HG02938 (cell line): ENCODE data around the gene ZNF639.
"Not testable (repeated sequence)": the region's sequence is repeated elsewhere in the genome, so short reads cannot be mapped to it uniquely, and the experiment has no call there.

Experiments used
- ATAC-seq: cut with Tn5 transposase; IDR thresholded peaks from one replicate; pipeline ENCODE4 v1.9.1; 2021; ENCODE audit warnings: mild to moderate bottlenecking, moderate library complexity; ENCODE audit not compliant: unreplicated experiment

The ZNF639 gene, protein sequence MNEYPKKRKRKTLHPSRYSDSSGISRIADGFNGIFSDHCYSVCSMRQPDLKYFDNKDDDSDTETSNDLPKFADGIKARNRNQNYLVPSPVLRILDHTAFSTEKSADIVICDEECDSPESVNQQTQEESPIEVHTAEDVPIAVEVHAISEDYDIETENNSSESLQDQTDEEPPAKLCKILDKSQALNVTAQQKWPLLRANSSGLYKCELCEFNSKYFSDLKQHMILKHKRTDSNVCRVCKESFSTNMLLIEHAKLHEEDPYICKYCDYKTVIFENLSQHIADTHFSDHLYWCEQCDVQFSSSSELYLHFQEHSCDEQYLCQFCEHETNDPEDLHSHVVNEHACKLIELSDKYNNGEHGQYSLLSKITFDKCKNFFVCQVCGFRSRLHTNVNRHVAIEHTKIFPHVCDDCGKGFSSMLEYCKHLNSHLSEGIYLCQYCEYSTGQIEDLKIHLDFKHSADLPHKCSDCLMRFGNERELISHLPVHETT

DNA sequence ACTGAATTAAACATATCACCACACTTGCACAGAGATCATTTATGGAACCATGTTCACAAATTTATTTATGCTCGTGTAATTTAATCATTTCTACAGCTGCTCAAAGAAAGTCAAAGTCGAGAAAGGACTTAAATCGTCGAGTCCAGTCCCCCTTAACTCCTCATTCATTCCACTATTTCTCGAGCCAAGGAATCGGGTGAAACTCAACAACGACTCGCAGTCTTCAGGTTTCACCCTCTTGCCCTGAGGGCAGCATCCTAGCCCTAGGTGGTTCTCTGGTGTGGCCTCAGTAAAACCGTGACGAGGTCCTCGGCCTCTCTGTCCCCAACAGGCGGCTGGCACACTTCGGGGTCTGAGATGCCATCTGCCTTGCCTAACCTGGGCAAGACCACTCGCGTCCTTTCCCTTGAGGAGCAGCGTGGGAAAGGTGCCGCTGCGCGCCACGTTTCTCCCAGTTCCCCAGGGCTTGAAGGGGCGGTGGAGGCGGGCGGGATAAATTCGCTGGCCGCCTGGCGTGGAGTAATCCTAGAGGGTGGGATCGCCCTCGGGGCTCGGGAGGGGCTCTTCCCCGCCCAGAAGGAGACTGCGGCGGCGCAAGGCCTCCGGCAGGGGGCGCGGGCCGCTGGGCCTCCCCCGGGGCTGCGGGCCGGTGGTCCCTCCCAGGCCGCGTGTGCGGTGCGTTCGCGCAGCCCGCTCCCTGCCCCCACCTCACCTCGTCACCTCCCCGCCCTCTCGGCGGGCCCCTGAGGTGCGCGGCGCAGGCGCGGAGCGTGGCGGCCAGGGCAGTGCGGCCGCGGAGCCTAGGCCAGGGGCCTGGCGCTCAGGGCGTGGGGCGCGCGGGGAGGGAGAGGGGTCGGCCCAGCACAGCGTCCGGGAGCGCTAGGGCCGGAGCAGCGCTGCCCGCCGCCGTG is at the start of gene ZNF639:
TSS of gene ZNF639 (plus strand) at position 746 of the 911 bp plus-strand sequence. CDS start 5,263 bp downstream, outside the sequence.
- ATAC-seq = peak; percentile 73

DNA sequence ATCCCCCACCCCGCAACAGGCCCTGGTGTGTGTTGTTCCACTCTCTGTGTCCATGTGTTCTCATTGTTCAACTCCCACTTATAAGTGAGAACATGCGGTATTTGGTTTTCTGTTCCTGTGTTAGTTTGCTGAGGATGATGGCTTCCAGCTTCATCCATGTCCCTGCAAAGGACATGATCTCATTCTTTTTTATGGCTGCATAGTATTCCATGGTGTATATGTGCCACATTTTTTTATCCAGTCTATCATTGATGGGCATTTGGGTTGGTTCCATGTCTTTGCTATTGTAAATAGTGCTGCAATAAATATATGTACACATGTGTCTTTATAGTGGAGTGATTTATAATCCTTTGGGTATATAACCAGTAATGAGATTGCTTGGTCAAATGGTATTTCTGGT is 48.4 kb upstream of the ZNF639 start:
- not testable (repeated sequence) for ATAC-seq

DNA sequence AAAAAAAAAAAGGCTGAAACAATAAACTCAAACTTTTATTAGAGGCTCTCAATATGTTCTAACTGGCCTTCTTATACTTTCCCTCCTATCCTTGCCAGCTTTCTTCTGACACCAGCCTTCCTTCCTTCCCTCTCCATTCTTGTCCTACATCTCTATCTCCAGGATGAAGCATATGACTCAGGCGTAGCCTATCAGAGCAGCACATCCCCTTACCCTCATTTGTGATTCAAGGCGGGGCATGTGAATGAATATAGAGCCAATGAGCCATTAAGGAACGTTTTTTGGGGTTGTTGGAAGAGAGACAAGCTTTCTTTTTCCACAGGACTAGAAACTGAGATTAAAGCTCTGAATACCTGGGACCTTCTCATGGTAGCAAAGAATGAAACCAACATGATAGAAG is 46.8 kb upstream of the ZNF639 start:
- ATAC-seq = no peak

DNA sequence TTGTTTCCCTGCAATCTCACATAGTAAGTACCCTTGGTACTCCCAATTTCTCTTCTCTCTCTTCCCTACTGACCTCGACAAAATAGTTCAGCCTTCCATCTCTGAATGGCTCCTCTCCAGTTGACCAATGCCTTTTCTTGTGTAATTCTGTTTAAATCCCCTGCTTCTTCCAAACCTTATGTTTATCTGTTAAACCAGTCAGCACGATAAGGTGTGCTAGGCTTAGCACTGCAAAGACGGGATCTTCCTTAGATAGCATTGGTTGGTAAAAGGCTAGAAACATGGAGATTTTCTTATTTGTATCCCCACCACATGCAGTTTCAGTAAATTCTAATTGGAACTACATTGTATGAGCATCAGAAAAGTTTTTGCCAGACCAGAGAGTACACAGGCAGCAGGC is 46.1 kb upstream of the ZNF639 start:
- no peak for ATAC-seq

DNA sequence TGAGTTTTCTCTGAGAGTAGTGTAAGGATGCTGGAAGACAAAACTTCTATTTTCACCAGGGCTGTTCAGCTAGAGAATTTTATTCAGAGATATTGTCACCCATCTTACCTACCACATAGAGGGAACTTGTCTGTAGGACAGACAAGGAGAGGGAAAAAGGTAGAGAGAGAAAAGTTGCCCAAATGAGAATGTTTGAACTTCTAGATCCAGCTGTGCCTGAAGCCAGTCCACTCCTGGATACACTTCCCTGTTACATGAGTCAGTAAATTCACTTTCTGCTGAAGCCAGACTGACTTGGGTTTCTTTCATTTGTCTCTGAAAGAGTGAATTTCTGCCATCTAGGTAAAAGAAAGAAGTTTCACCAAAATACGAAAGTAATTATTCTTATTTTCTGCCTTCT is 44.7 kb upstream of the ZNF639 start:
- no peak for ATAC-seq

DNA sequence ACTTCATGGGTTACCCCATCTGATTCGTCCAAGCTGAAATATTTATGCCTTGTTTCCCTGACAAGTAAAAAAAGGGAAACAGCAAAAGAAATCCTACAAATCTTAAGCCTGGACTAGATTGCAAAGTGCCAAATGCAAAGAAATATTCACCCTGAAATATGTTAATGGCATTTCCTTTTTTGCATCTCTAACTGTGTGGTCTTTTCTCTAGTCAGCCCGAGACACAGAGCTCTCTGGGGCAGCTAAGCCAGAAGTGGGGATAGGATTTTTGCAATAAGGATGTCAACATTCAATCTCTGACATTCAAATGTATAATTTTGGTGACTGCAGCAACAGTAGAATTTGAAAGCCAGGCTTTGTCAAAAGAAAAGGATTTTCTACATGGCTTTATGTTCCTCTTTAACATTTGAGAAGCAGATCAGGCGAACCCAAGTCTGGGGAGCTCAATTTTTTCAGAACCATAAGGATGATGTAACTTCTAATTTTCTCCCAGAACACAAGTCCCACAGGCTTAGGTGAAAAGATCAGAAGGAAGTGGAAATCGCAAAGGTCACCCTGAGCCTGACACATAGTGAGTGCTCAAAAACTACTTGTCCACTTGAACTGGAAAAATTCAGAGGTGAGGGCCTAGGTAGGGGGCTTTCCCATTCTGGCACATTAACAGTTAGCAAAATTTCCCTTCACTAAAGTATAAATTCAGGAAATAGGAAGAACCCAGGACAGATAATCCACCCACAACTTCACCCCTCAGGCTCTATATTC is 43.7 kb upstream of the ZNF639 start:
- no peak for ATAC-seq

DNA sequence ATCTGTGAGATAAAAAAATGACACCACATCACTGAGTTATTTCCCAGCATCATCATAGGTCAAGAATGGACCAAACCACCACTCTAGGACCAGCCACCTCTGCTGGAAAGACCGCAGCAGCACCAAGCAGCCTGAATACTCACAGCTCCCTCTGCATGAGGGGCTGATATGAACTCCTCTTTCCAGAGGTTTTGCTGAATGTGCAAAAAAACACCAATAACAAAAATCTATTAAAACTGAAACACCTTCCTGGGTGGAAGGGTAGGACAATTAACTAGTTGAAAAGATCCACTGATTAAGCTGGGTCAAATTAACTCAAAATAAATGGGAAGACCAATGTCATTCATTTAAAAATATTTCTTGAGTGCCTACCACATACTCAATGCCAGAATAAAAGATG is 43.0 kb upstream of the ZNF639 start:
- no peak for ATAC-seq

DNA sequence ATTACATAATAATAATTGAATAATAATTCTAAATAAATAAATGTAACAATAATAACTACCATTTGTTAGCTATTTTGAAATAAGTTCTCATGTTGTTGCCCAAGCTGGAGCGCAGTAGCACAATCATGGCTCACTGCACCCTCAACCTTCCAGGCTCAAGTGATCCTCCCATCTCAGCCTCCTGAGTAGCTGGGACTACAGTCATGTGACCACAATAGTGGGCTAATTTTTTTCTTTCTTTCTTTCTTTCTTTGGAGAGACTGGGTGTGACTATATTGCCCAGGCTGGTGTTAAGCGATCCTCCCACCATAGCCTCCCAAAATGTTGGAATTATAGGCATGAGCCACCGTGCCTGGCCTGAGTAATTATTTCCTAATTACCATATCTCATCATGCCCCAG is 41.0 kb upstream of the ZNF639 start:
- no peak for ATAC-seq

DNA sequence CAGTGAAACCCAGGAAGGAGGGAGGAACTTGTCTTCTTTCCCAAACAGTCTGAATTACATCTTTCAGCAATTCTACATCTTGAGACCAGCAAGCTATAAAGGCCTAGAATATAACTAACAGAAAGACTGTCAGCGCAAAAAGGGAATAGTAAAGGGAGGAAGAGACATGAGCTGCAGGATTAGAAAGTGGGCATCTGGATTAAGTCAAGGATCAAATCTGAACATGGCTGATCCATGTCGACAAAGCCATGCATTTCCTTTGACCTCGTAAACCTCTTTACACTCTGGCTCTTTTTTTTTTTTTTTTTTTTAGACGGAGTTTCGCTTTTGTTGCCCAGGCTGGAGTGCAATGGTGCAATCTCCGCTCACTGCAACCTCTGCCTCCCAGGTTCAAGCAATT is 36.5 kb upstream of the ZNF639 start:
- ATAC-seq = no peak

DNA sequence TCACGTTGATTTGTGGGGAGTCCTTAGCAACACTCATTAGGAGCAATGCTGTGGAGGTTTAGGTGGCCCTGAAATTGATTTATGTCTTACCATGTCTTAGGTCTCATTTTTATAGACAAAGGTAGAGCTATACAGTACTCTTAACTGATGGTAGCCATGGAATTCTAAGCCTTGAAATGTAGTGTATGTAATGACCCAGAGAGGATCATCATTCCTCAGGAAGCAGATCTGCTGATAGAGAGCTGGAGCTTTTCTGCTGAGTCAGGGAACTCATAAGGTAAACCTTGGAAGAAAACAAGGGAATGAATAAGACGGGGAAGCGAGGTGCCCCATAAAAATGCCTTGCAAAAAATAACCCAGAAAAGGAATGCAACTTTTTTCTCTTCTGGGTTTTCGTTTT is 34.0 kb upstream of the ZNF639 start:
- ATAC-seq = no peak

DNA sequence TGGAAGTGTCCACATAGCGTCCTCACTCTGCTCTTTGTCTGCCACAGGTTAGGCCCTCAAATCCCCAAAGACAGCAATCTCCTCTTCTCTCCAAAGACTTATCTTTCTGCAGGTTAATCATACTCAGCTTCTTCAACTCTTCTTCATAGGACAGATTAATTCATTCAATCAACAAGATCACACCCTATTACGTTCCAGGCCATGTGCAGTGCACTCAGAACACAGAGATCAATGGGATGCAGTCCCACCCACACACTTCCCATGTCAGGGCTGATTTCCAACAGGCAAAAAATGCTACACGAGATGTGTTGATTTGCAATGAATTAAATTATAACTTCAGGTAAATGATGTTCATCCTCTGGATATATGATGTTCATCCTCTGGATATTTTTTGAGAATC is 33.5 kb upstream of the ZNF639 start:
- no peak for ATAC-seq

DNA sequence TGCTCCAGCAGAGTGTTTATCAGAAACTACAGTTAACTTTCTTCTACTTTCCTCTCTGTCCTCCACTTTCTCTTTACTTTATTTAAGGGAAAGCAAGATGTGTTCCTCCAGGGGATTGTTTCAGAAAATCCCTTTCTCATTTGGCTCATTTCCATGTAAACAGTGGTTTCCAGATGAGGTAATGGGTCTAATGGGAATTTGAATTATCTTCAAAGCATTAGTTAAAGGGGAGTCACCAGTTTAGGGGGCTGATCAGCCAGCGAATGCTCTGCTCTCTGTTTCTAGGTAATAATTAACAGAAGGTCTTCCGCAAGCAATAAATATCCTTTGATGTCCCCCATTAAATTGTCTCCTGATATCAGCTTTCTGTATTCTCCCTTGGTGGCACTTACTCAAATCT is 30.4 kb upstream of the ZNF639 start:
- no peak for ATAC-seq

DNA sequence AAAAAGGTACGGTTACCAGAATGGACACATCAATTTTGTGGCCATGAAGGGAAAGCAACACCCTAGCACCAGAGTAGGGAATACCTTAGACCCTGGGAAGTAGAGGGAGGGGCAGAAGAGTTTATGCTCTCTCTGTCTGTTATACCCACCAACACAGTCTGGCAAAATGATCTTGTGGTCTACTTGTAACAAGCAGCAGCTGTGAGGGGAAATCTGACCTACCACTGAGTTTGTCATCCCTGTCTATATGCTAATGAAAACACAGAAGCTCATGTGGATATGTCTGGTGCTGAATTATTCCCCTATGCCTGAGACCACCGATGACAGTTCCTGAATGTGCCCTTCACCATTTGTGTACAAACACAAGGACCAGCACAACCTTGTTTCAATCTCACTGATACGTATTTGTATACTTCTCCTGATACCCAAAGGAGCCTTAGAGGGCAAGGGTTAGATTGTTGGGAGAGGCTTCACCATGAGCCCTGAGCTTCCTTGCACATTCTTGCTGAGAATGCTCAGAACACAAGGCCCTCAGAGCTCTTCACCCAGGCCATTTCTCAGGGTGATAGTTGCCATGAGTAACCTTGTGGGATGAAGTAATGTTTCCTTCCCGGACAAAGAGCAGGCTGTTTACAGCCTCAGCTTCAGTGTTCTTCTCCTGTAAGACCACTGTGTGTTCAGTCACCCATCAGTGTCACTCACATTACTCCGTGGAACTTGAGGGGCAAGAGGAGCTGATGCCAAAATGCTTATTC is 24.7 kb upstream of the ZNF639 start:
- ATAC-seq = no peak

DNA sequence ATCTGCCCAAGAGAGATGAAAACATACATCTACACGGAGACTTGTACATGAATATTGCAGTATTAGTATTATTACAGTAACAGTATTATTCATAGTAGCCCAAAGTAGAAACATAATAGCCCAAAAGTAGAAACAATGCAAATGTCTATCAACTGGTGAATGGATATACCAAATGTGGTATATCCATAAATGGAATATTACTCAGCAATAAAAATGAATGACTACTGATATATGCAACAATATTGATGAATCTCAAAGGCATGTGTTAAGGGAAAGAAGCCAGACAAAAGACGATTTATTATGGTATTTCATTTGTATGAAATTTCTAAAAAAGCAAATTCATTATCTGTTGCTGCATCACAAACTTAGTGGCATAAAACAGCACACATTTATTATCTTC is 23.5 kb upstream of the ZNF639 start:
- ATAC-seq = no peak

DNA sequence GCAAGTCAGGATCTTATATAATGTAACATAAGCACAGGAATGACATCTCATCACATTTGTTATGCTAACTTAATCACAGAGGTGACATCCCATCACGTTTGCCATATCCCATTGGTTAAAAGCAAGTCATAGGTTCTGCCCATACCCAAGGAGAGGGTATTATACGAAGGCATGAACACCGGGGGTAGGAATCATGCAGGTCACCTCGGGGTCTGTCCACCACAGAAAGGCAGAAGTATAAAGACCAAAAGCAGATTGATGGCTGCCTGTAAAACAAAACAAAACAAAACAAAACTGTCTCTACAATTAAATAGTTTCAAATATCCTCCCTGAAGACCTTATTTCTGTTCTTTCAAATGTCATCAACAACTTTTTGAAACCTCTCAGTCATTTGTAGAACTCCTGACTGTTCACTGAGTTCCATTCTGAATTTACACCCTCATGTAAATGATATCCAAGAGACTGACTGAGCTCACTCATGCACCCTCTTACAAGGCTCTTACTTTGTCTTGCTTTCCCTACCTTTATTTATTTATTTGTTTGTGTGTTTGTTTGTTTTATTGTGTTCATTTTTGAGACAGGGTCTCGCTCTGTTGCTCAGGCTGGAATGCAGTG is 22.7 kb upstream of the ZNF639 start:
- peak; percentile 62 for ATAC-seq

DNA sequence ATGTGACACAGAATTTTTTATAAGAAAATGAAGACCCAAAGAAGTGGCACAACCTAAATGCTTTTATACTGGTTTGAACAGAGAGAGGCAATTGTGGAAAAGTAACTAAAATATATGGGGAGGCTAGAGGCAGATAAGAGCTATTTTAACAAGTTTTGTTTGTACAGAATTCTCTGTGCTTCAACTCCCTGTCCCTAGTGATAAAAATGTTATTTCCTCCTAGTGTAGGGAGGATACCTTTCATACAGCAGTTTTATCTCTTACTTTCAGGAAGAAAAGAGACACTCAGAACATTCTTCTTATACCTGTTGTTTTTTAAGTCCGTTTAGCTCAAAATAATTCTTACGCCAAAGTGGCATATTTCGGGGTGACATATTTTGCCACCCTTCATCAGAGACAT is 21.2 kb upstream of the ZNF639 start:
- ATAC-seq = no peak

DNA sequence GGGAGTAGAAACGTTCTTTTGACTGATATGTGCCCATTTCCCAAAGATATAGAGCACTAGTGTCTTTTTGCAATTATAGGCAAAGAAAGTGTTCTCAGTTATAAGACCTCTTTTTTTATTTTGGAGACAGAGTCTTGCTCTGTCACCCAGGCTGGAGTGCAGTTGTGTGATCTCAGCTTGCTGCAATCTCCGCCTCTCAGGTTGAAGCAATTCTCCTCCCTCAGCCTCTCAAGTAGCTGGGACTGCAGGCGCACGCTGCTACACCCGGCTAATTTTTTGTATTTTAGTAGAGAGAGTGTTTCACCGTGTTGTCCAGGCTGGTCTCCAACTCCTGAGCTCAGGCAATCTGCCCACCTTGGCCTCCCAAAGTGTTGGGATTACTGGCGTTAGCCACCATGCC is 20.7 kb upstream of the ZNF639 start:
- ATAC-seq = no peak

DNA sequence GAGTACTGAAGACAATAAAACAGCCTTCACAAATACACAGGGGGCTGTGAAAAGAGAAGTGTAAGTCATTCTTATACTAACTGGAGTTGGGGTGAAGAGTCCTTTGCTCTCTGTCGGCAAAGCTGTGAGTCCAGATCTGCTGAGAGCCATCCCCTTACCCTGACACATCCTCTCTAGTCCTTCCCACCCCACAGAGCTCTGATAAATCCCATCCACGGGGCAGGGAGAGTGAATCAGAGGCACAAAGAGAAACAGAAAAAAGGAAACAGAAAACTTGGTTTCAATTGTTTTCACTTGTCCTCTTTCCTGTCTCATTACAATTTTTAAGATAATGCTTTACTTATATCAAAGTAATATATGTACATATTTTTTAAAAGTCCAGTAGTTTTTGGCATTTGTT is 18.2 kb upstream of the ZNF639 start:
- ATAC-seq = no peak

DNA sequence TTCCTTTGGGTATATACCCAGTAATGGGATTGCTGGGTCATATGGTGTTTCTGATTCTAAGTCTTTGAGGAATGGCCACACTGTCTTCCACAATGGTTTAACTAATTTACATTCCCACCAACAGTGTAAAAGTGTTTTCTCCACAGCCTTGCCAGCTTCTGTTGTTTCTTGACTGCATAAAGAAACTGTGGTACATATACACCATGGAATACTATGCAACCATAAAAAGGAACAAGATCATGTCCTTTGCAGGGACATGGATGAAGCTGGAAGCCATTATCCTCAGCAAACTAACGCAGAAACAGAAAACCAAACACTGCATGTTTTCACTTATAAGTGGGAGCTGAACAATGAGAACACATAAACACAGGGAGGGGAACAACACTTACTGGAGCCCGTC is 15.5 kb upstream of the ZNF639 start:
- ATAC-seq = not testable (repeated sequence)

DNA sequence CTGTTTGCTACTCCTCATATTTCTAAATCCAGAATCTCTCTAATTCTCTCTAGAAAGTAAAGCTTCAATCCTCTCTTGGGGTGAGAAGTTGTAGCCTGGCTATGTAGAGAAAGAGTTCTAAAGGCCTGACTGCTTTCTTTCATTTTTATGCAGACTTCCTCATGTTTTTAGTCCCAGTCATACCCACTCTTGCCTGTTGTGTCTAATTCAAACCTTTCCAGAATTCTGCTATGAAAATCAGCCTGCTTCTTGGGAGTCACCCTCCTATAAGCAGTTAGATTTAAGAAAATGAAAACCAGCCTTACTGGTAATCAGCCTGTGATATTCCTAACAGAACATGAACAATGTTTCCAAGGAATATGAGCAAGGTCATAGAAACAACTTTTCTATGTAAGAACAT is 14.8 kb upstream of the ZNF639 start:
- ATAC-seq = no peak
